HG02610 (cell line): ENCODE measurements around the gene SLC6A6.

Experiments used
- ATAC-seq: cut with Tn5 transposase; IDR thresholded peaks from one replicate; pipeline ENCODE4 v1.9.1; 2021; ENCODE audit warnings: mild to moderate bottlenecking, moderate library complexity; ENCODE audit not compliant: unreplicated experiment

SLC6A6 gene

DNA sequence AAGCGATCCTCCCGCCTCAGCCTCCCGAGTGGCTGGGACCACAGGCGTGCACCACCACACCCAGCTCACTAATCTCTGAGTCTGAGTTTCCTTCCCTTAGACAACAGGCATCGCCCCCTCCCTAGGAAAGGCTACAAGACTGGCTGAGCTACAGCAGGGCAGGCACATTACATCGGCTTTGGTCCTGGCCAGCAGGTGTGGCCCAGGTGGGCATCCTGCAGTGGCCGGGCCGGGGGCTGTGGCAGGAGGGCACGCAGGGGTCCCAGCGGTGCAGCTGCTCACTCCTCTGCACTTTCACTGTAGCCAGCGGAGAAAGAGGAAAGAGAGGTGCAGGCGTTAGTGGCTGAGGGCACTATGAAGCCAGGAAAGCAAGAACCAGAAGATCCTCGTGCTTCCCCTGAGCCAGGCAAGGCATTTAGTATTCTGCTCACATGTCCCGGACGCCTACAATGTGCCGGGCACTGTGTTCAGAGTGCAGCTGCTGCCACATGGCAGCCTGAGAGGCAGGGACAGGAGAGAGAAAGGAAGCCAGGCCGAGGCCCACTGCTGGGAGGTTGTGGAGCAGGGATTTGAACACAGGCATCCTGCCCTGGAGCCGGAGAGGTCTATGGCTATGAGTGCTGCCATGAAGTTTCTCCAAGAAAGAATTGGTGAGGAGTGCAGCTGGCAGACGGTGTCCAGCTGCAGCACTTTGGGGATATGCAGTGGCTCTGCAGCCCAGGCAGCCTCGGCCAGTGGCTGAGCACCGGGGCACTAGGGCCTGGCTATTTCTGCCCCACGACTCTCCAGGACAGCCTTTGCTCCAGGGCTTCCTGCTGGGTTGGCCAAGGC lies 115.4 kb downstream of the SLC6A6 start:
- no peak for ATAC-seq

DNA sequence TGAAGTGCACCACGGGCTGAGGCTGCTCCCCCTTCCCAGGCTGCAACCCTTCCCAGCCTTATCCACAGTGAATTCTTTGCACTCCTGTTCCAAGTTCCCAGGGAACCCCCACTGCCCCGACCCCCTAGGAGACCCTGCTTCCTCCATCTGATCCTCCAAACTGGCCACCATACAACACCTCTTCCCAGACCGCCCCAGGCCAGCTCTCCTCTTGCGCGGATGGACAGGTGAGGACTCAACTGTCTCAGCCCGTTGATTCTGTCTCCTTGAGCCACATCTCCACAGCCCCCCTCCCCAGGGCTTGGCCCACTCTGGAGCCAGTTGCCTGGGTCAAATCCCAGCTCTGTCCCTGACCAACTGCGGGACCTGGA lies 116.0 kb downstream of the SLC6A6 start:
- no peak for ATAC-seq

DNA sequence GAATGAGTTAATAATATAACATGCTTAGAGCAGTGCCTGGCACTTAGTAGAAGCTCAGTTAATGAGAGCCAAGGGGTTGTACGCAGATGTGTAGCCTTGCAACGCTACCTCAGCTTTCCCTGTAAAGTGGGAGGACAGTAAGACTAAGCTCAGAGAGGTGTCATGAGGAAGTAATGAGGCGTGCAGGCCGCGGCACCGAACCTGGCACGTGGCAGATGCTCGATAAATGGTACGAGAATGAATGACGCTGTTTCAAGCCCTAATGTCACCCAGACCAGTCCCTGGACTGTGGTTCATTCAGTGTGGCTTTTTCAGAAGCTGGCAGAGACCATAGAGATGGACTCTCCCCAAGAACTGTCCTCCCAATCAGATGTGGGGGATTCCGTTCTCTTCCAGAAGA lies 116.5 kb downstream of the SLC6A6 start:
- ATAC-seq = no peak

DNA sequence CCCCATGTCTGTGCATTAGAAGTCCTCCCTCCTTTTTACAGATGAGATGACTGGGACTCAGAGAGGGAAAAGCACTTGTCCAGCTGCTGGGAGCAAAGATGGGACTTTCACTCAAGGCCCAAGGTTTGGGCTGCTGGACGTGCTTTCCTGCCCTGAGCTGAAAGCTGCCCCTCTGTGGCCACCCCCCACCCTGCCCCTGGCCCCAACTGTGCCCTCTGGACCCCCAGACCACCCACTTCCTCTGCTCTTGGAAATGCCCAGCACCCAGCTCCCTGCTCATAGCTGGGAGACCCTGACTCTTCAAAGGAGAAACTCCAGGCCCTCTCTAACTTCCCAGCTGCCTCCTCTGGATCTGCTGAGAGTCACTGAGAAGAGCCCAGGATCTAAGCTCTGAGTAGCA lies 117.0 kb downstream of the SLC6A6 start:
- ATAC-seq = no peak

DNA sequence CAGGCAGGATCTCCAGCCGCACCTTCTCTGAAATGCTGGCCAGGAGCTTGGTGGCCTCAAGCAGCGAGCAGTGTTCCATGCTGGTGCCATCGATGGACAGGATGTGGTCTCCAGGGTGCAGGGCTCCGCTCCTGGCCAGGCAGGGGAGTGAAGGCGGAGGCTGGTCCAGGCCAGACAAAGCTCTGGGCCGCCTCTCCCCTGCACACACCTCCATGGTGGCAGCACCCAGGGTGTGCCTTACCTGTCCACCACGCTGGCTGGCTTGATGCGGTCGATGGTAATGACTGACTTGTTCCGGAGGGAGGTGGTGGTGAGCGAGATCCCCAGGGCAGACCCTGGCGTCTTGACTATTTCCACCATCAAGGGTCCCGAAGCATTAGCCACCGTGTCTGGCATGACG lies 117.7 kb downstream of the SLC6A6 start:
- ATAC-seq = no peak

DNA sequence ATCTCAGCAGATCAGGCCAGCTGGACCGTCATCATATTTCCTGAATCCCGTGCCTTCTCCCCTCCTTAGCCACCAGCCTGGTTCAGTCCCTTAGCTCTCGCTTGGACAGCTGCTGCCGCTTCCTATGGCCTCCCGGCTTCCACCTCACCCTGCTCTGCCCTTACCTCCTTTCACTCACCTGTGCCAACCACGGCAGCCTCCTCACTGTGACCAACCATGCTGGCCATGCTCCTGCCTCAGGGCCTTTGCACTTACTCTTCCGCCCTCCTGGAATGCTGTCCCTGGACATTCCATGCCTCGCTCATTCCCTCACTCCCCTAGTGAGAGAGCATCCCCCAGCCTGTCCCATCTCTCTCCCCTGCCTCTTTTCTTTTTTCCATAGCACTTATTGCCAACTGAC lies 118.6 kb downstream of the SLC6A6 start:
- no peak for ATAC-seq

DNA sequence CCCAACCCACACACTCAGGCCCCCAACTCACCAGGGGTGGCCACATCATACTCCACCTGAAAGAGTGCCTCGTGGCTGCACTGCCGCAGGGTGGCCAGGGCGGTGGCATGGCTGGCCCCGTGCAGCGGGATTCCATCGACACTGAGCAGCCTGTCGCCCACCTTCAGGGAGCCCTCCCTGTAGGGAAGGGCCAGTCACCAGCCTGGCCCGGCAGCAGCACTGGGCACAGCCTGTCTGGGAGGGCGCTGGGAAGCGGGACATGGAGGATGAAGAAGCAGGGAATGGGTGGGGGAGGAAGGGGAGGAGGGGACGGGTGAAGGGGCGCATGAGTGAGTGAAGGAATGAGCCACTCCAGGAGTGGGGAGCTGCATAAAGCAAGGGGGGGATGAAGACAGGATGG lies 119.2 kb downstream of the SLC6A6 start:
- ATAC-seq = no peak

DNA sequence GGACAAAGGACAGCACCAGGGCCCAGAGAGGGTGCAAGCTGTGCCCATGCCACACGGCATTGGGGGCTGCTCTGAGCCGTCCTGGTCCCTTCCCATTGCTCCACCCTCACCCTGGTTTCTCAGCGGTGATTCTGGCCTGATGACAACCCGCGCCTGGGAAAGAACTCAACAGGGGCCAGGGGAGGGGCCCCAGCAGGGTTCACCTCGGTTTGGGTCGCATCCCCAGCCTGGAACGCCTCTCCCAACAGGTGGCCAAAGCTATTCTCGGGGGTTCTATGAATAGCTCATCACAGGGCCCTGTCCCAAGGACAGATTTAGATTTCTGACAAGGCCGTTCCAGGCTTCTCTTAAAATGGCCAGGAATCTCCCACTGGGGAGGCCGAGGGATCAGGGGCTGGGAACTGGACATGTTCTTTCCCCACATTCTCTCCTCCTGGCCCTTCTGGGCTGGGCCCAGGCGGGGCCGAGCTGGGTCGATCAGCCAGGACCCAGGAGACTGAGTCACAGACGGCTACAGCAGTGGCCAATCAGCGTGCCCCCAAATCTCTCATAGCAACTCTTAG lies 119.8 kb downstream of the SLC6A6 start:
- ATAC-seq = no peak

DNA sequence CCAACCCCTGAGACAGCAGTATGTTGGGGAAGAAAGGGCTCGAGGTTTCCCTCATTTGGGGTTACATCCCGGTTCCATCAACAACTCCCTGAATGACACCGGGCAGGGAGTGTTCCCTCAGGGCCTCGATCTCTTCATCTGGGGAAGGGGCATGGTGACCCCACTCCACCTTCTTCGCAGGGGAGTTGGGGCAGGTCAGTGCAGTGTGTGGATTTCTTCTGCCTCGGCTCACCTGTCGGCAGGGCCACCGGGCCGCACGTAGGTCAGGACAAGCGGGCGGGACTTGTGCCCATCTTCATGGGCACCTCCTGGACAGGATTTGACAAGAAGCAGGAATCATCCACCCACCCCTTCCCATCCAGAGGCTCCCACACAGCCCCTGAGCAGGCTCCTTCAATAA lies 120.4 kb downstream of the SLC6A6 start:
- no peak for ATAC-seq

DNA sequence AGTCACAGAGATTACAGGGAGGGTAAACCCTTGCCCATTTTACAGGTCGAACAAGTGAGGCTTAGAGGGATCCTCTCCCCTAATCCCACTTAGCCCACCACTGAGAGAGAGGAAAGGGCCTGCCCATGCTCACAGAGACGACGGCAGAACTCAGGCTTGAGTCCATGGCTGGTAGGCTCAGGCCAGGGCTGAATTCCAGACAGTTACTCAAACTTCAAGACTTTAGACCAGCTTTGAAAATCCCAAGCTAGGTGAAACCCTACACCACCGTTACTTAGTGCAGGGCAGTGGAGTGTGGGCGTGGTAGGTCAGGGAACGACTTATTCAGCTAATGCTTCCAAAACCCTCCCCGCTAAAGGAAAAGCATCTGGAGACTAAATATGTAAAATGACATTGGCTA lies 121.4 kb downstream of the SLC6A6 start:
- no peak for ATAC-seq

DNA sequence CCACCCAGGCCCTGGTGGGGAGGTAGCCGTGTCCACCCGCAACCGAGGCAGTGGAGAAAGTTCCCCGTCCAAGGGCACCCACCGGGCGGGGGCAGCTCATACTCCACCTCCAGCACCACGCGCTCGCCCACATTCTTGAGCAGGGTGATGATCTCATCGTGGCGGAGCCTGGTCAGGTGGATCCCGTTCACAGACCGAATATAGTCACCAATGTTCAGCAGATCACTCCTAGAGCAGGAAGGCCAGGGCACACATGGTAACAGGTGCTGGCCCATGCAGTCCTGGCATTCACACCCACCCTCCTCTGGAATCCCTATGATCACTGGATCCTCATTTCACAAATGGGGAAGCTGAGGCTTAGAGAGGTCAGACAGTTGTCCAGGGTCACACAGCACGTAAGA lies 121.9 kb downstream of the SLC6A6 start:
- ATAC-seq = no peak

DNA sequence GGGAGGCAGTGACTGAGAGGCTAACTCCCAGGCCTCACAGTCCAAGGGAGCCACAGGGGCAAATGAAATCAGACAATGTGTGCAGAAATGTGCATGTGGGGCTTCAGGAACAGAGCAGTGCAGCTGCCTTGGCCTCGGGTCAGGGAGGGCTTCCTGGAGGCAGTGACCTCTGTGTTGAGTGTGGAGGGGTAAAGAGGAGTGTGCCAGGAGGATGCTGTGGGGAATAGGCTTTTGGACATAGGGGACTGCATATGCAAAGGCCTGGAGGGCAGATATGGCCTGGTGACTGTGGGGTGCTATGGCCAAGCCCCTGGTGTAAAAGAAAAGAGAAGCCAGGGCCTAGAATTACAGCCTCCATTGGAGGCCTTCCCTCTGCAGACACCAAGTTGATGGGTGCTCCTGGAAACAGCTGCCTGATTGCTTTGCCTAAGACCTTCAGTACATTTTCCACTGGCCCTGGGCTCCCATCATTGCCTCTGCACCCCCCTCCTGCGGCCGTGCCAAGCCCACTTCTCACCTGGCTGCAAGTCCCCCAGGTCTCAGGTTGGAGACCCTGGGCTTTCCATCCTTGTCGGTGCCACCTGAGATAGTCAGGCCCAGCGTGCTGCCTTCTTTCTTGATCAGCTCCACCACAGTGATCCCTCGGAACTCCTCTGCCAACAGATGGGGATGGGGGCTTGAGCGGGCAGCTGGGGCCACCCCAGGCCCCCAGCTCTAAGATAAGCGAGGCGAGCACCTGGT lies 122.7 kb downstream of the SLC6A6 start:
- ATAC-seq = no peak

DNA sequence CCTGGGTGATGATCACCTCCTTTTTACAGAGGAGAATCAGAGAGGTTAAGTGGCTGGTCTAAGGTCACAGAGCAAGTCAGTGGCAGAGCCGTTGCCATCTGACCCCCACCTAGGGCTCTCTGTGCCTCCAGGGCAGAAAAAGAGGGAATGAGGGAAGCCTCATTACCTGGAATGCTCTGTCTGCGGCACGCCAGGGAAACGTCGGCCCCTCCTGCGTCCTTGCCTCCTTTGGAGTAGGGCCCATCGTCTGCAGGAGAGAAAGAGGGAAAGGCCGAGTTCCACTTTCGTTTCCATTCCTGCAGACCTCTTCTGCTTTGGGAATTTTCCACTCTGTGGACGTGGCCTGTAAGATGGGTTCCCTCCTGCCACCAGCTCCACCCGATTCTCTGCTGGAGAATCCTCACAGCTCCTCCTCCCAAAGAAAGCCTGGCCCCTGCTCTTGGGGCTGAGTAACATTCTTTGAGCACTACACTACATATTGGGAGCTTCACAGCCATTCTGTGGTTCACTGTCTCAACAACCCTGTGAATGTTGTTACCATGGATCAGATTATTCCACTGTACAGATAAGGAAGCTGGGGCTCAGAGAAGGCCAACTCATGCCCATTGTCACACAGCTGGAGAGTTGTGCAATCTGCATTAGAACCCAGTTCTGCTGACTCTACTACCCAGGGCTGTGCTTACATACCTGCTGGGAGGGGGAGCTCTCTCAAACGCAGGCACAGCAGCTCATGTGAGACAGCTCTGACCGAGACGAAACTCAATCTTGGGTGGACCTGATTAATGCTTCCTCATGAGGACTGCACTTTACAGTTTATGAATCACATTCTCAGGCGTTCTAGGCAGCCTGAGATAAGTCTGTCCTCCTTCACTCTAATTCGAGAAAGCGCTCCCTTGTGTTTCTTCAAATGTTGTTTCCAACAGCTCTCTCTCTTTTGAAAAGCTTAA lies 123.6 kb downstream of the SLC6A6 start:
- no peak for ATAC-seq

DNA sequence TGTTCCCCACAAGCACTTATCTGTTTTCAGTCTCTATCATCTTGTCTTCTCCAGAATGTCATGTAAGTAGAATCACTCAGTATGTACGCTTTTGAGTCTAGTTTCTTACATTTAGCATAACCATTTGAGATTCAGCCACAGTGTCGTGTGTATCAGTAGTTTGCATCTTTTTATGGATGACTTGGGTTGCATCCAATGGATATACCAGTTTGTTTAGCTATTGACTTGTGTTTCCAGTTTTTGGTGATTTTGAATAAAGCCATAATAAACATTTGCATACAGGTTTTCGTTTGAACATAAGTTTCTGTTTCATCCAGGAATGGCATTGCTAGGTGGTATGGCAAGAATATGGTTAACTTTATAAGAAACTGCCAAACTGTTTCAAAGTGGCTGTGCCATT lies 125.7 kb downstream of the SLC6A6 start:
- ATAC-seq = no peak

DNA sequence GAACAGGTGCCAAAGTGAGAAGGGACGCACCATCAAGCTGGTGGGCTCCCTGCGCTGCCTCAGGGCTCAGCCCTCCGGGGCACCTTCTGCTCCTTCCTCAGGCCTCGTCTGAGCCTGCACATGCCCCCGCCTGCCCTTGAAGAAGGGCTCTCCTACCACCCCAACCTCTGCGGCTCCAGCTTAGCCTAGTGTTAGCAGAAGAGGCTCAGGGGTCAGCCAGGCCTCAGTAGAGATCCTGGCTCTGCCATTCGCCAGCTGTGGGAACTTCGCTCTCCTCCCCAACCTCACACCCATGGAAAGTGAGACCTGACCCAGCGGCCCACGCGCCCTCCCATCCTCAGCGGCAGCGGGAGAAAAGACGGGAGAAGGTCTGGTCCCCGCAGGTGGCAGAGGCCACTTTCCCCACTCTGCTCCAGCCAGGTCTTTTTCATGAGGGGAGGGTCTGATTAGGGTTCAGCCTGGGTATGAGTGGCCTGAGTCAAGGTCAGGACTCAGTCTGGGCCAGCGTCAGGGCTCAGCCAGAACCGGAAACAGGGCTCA lies 129.5 kb downstream of the SLC6A6 start:
- no peak for ATAC-seq

DNA sequence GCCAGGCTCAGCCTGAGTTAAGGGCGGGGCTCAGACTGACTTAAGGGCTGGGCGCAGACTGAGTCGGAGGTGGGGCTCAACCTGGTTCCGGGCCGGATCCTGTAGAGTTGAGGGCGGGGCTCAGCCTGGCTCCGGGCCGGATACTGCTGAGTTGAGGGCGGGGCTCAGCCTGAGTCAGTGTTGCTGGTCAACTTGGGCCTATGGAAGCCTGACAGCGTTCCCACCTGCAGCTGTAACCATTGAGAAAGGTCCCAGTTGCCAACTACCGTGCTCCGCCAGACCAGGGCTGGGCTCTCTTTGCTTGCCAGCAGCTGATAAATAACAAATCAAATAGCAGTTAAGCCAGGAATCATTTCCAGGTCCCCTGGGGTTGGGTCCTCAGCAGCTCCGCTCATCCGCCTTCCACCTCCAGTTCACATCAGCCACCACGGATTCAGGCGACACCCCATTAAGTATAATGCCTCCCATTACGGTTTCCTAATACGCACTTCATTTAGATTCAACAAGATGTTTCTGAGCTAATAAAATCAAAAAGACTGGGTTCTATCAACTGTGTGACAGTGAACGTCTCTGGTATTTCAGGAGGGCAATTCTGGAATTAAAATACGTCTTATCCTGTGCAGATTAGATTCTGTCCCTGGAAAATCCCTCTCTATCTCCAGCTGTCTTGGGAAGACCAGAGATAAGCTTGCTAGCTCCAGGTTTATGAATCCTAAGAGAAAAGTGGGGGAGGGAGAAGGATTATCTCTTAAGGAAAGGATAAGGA lies 130.5 kb downstream of the SLC6A6 start:
- no peak for ATAC-seq

DNA sequence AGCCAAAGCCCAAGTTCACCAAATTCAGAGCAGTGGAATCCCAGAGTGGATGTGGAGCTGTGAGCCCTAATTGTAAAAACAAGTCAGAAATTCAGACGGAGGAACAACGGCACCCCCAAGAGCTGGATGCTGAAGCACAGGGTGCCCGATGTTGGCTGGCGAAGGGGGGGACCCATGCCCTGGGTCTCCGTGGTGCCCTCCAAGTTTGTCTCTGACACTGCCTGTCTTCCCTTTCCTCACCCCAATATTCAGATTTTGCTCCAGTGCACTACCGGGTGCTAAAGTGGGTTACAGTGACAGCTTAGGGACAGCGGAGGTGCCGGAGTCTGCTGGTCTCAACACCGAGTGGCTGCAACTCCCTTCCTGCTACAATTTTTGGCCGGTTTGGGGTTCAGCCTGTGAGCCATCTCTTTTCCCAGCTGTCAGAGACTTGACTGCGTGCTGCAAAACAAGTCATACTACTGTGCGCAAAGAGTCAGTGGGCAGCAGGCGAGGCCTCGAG lies 131.1 kb downstream of the SLC6A6 start:
- ATAC-seq = no peak

DNA sequence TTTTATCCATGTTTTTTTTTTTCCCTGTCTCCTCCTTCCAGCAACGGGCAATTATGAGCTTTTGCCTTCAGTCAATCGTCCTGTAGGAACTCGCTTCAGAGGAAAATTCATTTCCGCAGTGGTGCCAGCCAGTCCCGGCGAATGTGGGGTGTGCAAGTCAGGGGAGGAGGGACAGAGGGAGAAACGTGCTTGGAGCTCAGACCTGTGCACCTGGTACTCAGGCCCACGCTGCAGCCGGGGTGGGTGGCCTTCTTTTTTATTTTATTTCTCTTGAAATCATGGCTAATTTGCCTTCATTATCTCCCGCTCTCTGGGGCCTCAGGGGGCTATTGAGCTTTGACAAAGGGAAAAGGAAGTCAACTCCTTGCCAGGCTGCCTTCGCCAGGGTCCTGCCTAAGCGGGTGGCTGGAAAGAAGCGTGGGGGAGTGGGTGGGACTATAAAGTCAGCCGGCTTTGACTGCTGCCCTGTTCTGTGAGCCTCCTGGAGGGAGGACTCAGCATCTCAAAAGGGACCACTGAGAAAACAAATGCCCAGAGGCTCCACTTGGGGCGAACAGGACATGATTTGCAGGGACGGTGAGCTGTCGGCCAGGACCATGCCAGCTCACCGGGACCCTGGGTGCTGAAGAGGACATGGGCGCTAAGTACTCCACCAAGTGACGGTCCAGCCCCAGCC lies 132.2 kb downstream of the SLC6A6 start:
- ATAC-seq = no peak

DNA sequence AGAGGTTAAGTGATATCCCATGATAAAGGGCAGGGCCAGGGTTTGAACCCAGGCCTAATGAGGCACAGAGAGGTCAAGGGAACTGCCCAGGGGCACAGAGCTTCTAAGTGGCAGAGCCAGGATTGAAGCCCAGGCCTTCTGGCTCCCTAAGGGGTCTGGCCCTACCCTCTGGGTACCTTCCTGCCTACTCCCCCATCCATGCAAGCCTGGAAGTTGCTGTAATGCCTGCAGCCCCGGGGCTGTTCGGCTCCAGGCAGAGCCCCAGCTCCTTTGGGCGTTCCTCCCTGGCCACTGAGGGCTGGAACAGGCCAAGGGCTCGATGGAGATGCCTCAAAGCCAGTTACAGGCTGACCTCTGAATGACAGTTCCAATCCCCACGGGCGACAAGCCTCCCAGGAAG lies 133.2 kb downstream of the SLC6A6 start:
- ATAC-seq = no peak
